ENCODE data around the gene ADGRE3. TPM values are rescaled to one million over a fixed set of nuclear protein-coding genes. Genes with fewer than 3 reads are reported as not detected.
"Not testable (repeated sequence)": the region's sequence is repeated elsewhere in the genome, so short reads cannot be mapped to it uniquely, and the experiment has no call there.

The ADGRE3 gene
- total RNA-seq, 1 experiment from 2014 or later, result not detected

DNA sequence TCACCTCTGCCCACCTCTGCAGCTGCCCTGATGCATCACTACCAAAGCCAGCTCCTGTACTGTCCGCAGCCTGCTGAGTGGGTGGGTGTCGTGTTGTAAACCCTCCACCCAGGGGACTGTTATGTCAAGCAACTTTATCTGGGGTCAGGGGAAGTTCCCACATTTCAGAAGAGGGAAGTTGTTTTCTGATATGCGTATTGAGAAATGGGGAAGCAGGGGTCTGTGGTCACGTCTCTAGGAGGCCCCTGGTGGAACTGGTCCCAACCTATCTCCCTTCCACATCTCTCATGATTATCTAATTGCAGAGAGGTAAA is 60.6 kb downstream of the ADGRE3 start:
- DNase-seq (ENCODE audit: low read depth), result no peak
- in situ Hi-C loops (cut with HindIII; ENCODE audit: low pct_unique_long_range_greater_than_20kb, low sequenced_read_pairs), result no loop called here

DNA sequence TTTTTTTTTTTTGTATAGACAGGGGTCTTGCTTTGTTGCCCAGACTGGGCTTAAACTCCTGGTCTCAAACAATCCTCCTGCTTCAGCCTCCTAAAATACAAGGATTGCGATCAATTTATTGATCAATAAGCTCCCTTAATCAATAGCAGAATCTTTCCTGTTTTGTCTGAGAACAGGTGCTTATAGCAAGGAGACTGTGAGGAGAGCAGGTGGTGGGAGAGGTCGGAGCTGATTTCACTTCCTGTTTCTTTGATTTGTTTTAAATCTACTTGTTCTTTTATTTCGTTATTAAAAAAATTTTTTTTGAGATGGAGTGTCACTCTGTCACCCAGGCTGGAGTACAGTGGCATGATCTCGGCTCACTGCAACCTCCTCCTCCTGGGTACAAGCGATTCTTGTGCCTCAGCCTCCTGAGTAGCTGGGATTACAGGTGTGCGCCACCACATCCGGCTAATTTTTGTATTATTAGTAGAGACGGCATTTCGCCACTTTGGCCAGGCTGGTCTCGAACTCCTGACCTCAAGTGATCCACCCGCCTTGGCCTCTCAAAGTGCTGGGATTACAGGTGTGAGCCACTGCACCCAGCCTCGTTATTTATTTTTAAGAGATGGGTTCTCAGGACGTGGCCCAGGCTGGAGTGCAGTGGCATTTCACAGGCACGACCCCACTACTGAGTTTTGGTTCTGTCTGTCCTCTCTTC is 61.1 kb downstream of the ADGRE3 start:
- in situ Hi-C loops (cut with HindIII; ENCODE audit: low pct_unique_long_range_greater_than_20kb, low sequenced_read_pairs), result not testable (repeated sequence)

DNA sequence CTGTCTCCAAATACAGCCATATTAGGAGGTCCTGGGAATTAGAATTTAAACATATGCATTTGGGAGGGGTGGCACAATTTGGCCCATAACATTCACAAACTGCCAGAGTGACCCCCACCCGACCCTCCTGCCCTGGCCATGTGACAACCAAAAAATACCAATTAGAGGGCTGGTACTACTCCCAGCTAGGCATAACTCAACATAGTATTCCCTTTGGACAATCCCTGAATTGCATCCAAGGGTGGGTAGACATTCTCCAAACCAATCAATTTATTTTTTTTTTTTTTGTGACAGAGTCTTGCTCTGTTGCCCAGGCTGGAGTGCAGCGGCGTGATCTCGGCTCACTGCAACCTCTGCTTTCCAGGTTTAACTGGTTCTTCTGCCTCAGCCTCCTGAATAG is 62.0 kb downstream of the ADGRE3 start:
- no peak for DNase-seq (ENCODE audit: low read depth)
- in situ Hi-C loops (cut with HindIII; ENCODE audit: low pct_unique_long_range_greater_than_20kb, low sequenced_read_pairs), result no loop called here

More for the DNA sequence above, 61.1 kb downstream of the ADGRE3 start:
- not testable (repeated sequence) for DNase-seq (ENCODE audit: low read depth)

DNA sequence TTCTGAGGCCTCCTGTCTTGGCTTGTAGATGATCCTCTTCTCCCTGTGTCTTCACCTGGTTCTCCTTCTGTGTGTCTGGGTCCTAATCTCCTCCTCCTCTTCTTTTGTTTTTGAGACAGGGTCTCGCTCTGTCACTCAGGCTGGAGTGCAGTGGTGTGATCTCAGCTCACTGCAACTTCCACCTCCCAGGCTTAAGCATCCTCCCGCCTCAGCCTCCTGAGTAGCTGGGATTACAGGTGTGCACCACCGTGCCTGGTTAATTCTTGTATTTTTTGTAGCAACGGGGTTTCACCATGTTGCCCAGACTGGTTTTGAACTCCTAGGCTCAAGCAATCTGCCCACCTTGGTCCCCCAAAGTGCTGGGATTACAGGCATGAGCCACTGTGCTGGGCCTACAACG is 62.4 kb downstream of the ADGRE3 start:
- DNase-seq (ENCODE audit: low read depth); in situ Hi-C loops (cut with HindIII; ENCODE audit: low pct_unique_long_range_greater_than_20kb, low sequenced_read_pairs): not testable (repeated sequence)

DNA sequence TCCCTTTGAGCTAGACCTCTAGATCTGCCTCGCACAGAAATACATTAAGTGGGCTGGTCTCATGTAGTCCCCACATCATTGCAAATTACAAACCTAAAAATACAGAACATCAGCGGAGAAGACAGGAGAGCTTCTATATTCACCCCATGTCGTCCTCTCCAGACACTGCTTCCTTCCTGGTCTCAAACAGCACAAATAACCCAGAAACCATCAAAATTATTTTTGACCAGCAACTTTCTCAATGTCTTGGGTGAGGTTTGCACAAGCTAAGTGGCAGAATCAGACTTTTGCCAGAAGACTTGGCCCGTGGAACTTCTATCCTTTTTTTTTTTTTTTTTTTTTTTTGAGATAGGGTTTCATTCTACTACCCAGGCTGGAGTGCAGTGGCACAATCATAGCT is 63.6 kb downstream of the ADGRE3 start:
- in situ Hi-C loops (cut with HindIII; ENCODE audit: low pct_unique_long_range_greater_than_20kb, low sequenced_read_pairs), result no loop called here
- DNase-seq (ENCODE audit: low read depth), result no peak

DNA sequence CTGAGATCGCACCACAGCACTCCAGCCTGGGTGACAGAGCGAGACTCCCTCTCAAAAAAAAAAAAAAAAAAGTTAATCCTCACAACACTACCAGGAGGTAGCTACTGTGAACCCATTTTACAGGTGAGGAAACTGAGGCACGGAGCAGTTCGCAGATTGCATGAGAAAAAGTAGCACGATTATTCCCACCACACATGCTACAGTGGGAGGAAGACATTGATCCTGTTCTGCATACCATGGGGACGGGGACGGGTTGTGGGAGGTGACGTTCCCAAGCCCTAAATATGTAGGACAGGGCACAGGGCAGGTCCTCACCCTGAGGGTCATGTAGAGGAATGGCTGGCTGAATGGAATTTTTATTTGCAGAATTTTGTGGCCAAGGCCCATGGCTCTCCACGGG is 68.0 kb downstream of the ADGRE3 start:
- no peak for DNase-seq (ENCODE audit: low read depth)
- in situ Hi-C loops (cut with HindIII; ENCODE audit: low pct_unique_long_range_greater_than_20kb, low sequenced_read_pairs), result no loop called here

DNA sequence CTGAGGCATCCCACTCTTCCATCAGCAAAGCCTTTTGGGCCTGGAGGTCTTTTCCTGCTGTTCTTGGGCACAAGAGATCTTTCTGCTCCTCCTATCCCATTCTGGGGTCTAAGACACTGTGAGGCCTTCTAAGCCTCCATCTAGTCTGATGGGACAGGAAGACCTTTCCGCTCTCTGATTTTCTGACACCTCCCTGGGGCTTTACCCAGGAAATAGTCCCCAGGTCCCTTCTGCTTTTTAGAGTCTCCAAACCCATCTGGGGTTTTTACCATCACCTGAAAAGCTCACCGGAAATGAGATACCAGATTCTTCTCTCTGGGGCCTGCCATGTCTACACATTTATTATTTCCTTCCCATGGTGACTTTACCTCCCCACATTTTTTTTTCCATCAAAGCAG is 70.7 kb downstream of the ADGRE3 start:
- in situ Hi-C loops (cut with HindIII; ENCODE audit: low pct_unique_long_range_greater_than_20kb, low sequenced_read_pairs), result no loop called here
- no peak for DNase-seq (ENCODE audit: low read depth)

DNA sequence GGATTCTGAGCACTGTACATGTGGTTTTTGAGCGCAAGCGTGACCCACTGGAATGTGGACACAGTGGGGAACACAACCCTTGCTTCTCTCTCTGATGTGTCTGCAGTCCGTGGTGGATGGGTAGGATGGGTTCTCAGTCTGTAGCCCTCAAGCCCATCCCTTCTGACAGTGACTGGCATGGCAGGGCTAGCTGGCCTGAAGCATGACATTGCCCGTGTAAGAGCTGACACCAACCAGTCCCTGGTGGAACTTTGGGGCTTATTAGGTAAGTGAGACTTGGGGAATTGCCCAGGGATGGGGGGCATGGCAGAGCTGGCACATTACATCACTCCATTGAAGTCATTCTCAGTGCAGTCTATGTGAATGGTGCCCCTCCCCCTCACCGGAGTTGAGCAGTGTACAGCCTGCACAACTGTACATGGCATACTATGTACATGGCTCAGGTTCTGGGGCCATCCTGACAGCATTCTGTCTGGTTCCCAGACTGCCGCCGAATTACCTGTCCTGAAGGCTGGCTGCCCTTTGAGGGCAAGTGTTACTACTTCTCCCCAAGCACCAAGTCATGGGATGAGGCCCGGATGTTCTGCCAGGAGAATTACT is 75.0 kb downstream of the ADGRE3 start:
- in situ Hi-C loops (cut with HindIII; ENCODE audit: low pct_unique_long_range_greater_than_20kb, low sequenced_read_pairs), result no loop called here
- DNase-seq (ENCODE audit: low read depth), result no peak

DNA sequence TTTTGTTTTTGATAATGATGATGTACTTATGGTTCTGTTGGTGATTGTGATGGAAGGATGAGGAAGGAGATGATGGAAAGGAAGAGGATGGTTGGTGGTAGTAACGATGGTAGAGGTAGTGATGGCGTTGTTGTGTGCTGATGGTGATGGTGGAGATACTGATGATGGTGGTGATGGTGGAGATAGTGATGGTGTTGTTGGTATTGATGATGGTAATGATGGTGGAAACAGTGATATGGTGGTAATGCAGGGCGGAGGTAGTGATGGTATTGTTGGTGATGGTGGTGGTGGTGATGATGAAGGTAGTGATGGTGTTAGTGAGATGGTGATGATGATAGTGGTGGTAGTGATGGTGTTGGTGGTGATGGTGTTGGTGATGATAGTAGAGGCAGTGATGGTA is 79.1 kb downstream of the ADGRE3 start:
- in situ Hi-C loops (cut with HindIII; ENCODE audit: low pct_unique_long_range_greater_than_20kb, low sequenced_read_pairs), result no loop called here
- DNase-seq (ENCODE audit: low read depth), result no peak

DNA sequence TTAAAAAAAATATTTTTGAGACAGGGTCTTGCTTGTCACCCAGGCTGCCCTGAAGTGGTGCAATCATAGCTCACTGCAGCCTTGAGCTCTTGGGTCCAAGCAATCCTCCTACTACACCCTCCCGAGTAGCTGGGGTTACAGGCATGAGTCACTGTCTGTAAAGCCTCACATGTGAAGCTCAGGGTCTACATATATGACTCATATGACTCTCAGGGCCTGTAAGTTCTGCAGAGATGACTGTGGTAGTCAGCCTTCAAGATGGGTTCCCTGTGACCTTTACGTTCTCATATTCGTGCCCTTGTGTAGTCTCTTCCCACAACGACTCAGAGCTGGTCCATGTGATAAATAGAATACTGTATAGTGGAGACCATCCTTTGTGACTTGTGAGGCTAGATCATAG is 85.2 kb downstream of the ADGRE3 start:
- in situ Hi-C loops (cut with HindIII; ENCODE audit: low pct_unique_long_range_greater_than_20kb, low sequenced_read_pairs); DNase-seq (ENCODE audit: low read depth): not testable (repeated sequence)

DNA sequence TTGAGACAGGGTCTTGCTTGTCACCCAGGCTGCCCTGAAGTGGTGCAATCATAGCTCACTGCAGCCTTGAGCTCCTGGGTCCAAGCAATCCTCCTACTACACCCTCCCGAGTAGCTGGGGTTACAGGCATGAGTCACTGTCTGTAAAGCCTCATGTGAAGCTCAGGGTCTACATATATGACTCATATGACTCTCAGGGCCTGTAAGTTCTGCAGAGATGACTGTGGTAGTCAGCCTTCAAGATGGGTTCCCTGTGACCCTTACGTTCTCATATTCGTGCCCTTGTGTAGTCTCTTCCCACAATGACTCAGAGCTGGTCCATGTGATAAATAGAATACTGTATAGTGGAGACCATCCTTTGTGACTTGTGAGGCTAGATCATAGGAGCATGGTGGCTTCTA is 89.5 kb downstream of the ADGRE3 start:
- DNase-seq (ENCODE audit: low read depth); in situ Hi-C loops (cut with HindIII; ENCODE audit: low pct_unique_long_range_greater_than_20kb, low sequenced_read_pairs): not testable (repeated sequence)

DNA sequence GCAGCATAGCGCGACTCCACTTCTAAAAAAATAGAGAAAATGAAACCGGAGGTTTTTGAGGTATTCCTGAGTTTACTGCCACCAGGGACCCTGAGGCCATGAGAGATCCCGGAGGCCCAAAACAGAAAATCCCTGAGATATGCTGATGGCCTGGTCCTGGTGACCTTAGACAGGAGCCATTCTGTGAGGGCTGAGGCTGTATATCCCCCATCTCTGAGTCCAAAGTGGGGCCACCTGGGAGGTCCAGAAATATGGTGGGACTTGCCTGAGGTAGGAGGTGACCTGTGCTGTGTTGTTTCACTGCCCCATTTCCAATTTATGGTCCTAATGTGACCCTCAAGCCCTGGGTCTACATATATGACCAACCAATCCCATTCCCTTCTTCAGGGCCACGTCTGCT is 90.3 kb downstream of the ADGRE3 start:
- DNase-seq (ENCODE audit: low read depth); in situ Hi-C loops (cut with HindIII; ENCODE audit: low pct_unique_long_range_greater_than_20kb, low sequenced_read_pairs): not testable (repeated sequence)

DNA sequence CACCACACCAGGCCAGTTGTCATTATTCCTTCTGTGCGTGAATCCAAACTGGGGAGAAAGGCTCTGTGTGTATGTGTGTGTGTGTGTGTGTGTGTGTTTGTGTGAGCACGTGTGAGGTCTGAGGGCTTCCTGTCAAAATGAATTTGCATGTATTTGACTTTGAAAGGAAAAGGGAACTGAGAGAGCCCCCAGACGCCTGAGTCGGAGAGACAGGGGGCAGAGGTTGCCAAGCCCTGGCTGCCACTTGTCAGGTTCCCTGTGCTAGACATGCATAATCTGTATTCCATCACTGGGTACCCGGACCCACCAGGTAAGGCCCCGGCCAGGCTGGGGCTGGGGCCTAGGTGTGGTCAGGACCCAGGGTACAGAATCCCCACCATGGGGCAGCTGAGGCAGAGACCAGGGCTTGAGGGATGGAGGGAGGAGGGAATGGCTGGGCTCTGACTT is 91.7 kb downstream of the ADGRE3 start, which contains the start of gene CLEC17A:
CLEC17A (plus strand) TSS at position 191 of the 447 bp plus-strand sequence; CDS start at position 268, 77 bp downstream.
- in situ Hi-C loops (cut with HindIII; ENCODE audit: low pct_unique_long_range_greater_than_20kb, low sequenced_read_pairs), result no loop called here
- no peak for DNase-seq (ENCODE audit: low read depth)

DNA sequence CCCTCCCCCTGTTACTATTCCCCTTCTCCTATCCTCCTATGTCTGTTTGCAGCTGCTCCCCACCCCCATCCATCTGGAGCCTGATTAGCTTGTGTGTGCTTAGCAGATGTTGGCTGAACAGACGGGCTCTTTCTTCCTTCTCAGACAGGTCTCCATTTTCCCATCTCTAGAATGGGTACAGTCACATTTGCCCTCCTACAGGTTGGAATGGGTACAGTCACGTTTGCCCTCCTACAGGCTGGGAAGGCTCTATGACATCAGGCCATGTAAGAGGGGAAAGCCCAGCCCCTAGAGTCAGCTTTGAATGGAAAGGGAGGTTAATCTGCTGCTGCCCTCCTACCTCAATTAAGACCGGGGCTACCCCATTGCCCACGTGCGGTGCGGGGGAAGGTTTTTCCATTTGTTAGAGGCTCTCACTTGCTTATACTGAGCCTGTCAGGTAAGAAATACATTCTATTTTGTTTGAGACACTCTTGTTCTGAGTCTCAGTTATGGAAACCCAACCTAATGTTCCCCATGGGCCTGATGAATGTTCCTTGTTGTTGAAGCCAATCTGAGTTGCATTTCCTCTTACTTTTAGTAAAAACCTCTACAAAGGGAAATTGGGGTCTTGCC is 93.9 kb downstream of the ADGRE3 start:
- in situ Hi-C loops (cut with HindIII; ENCODE audit: low pct_unique_long_range_greater_than_20kb, low sequenced_read_pairs), result no loop called here

DNA sequence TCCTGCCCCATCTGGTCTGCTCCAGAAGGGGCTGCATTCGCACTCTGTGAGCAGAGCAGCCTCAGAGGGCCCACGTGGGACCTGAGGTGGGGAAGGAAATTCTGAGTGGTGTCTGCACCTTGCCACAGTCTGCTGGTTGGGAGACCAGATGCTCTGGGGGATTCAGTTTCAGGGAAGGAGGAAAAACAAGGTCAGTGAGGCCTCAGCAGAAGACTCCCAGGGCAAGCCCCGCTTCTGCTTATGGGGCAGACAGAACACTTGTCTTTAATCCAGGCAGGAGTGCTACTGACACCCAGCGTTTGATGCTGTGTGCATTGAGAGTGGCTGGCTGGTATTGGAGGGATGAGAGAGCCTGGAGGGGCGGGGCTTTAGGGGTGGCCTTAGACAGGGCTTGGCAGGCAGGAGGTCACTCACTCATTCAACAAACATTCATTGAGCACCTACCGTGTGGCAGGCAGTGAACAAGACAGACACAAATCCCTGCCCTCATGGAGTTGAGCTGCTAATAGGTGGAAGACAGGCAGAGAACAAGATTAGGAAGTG is 96.7 kb downstream of the ADGRE3 start:
- in situ Hi-C loops (cut with HindIII; ENCODE audit: low pct_unique_long_range_greater_than_20kb, low sequenced_read_pairs), result no loop called here
- DNase-seq (ENCODE audit: low read depth), result no peak

More for the DNA sequence above, 93.9 kb downstream of the ADGRE3 start:
- no peak for DNase-seq (ENCODE audit: low read depth)

DNA sequence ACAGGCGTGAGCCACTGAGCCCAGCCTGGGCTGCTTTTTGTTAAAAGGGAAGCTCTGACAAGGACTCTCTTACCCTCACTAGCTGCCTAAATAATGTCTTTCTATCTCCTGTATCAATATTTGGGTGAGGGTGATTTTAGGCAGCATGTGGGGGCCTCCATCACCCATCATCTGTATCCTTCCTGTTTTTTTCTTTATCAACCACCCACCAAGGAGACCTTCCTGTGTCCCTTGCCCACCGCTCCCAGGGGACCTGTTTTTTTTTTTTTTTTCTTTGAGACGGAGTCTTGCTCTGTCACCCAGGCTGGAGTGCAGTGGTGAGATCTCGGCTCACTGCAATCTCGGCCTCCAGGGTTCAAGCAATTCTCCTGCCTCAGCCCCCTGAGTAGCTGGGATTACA is 97.4 kb downstream of the ADGRE3 start:
- no peak for DNase-seq (ENCODE audit: low read depth)
- in situ Hi-C loops (cut with HindIII; ENCODE audit: low pct_unique_long_range_greater_than_20kb, low sequenced_read_pairs), result no loop called here

DNA sequence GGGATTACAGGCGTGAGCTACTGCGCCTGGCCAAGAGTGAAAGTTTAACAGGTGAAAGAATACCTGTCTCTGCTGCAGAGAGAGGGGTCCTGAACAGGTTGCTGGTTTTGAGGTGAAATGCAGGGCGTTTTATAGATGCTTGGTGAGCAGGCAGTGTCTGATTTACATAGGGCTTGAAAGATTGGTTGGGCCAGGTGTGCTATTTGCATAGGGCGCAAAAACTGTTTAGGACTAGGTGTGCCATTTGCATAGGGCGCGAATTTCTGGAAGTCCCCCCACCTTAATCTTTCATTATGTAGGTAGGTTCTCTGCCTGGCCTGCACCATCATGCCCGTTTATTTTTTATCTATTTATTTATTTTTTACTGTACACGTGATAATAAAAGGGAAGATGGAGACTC is 98.3 kb downstream of the ADGRE3 start:
- DNase-seq (ENCODE audit: low read depth), result no peak
- in situ Hi-C loops (cut with HindIII; ENCODE audit: low pct_unique_long_range_greater_than_20kb, low sequenced_read_pairs), result no loop called here

DNA sequence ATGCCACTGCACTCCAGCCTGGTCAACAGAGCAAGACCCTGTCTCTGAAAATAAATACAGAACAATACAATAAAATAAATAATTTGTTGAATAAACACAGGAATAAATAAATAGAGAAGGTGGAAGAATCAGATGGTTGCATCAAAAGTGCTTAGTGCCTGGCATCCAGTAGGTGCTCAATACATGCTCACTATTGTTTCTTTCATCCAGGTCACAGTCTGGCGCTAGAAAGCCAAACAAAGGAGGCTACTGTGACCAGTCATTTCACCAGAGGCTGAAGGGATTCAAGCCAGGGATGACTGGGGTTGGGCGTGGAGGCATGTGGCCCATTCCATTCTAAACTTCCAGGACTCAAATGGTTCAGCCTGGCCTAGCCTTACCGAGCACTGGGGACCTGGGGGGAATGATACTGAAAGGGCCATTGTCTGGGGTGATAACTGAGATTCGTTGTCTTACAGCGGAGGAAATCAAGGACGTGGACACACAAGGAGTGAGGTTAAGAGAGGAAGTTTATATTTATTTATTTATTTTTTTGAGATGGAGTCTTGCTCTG is 99.1 kb downstream of the ADGRE3 start:
- DNase-seq (ENCODE audit: low read depth), result no peak
- in situ Hi-C loops (cut with HindIII; ENCODE audit: low pct_unique_long_range_greater_than_20kb, low sequenced_read_pairs), result no loop called here
